AG10803 (cell line): Measurements from ENCODE around the gene CLASRP.

Source experiments
- DNase-seq: peaks from one replicate; pipeline ENCODE4 v3.0.0; 2010; ENCODE audit warnings: low read depth
- H3K4me3 ChIP-seq: 2 replicates; pipeline ENCODE4 v1.5.1; 2011; ENCODE audit warnings: mild to moderate bottlenecking, low read length, control low read depth
- CTCF ChIP-seq: conservative IDR thresholded peaks from 2 replicates; pipeline ENCODE4 v1.5.1; 2011; ENCODE audit warnings: mild to moderate bottlenecking, low read length, control low read depth, inconsistent platforms

CLASRP gene

GRCh38 chr19:45071545-45071938 is 32.7 kb downstream of the CLASRP start:
- no peak for DNase-seq
- H3K4me3 ChIP-seq = no peak overlapping the region
- no peak for TF ChIP-seq CTCF

DNA sequence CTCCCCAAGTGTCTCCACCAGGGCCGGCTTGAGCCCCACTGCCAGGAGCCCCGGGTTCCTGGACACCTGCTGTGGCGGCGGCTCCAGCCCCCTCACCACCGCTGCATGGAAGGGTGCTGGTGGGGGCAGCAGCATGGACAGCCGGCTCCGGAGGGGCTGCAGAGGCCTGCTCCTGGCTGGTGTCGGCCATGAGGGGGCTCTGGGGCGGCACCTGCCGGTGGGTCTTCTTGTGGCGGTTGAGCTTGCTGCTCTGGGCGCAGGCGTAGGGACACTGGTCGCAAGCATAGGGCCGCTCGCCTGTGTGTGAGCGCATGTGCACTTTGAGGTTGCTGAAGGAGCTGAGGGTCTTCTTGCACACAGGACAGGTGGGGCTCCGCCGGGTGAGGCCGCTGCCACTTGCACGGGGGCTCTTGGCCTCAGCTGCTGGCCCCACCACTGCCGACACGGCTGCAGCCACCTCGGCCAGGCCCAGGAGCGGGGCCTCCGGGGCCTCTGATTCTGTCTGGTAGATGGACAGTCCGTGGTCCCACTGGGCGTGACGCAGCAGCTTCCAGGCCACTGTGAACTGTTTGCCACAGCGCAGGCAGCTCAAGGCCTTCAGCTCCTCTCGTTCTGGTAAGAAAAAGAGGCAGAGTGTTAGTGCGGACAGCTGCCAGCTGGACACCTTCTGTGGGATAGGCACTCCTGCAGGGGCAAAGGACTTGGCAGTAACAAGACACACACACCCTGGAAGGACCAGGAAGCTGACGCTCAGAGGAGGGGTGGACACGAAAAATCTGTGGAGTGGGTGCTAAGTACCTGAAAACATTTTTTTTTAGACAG is 33.3 kb downstream of the CLASRP start:
- TF ChIP-seq CTCF = no peak
- DNase-seq = no peak

GRCh38 chr19:45074744-45075300 is 36.0 kb downstream of the CLASRP start:
- peak overlapping the region; percentile 27 for H3K4me3 ChIP-seq
- no peak for TF ChIP-seq CTCF
- DNase-seq = no peak

More for the DNA sequence above, 33.3 kb downstream of the CLASRP start:
- no peak overlapping the region for H3K4me3 ChIP-seq

DNA sequence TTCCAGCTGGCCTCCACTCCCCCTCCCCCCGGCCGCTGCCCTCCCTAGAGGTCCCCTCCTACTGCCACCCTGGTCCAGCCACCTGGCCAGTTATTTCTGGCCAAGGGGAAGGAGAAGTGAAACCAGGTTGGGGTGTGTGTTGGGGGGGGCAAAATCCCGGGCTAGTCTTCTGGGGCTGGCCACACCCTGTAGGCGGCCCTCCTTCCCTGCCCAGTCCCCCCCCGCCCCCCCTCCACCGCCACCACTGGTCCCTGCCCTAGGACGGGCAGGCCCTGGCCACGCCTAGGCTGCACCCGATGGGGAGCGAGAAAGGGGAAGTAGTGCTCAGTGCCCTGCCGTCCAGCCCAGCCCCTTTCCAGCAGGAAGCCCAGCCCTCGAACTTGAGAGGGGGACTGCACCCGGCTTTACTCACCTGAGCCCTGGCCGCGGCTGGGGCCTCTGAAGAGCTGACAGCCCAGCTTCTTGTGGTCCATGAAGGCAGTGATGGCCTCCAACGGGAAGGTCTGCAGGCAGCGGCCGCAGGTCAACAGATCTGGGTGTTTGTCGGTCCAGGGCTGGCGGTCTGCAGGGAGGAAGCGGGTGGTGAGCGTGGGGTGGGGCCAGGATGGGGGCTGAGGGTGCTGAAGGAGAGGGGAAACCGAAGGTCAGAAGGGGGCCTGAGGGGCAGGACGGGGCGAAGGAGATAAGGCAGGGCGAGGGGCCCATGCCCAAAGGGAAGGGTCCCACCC is 36.6 kb downstream of the CLASRP start:
- H3K4me3 ChIP-seq = peak overlapping the region; percentile 53
- no peak for TF ChIP-seq CTCF
- peak; percentile 33 for DNase-seq

DNA sequence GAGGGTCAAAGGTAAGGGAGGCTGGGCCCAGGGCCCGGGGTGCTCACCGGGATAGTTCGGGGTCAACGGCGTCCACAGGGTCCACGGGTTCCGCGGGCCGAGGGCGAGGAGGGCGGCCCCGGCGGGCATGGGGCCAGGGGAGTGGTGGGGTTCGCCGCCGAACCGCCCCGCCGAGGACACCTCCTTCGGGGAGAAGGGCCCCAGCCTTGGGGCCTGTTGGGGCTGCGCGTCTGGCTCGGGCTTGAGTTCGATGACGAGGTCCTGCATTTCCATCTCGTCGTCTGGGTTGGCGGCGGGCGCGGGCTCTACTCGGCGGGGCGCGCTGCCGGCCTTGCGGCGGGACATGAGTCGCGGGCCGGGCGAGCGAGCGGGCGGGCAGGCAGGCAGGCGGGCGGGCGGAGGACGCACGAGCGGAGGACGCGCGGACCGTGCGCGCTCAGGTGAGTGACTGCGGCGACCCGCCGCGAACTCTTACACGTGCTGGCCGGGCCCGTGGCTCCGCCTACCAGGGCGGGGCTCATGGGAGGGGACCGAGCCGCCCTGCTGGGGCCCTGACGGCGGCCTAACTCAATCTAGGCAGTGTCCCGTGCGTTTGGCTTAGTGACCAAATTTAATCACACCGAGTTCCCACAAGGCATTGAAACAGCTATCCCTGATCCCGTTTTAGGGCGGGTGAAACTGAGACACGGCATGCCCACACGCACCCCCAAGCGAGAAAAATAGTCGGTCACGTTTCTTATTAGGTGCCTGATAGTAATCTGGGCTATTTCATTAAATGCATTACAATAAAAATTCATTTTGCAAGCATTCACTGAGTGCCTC is 37.4 kb downstream of the CLASRP start, which contains the start of gene ZNF296:
TSS of gene ZNF296 (minus strand) at position 450 of the 822 bp plus-strand sequence. CDS start at position 345, 105 bp downstream.
- TF ChIP-seq CTCF = no peak
- no peak for DNase-seq
- peak within 1 kb of the TSS; percentile 53 for H3K4me3 ChIP-seq

DNA sequence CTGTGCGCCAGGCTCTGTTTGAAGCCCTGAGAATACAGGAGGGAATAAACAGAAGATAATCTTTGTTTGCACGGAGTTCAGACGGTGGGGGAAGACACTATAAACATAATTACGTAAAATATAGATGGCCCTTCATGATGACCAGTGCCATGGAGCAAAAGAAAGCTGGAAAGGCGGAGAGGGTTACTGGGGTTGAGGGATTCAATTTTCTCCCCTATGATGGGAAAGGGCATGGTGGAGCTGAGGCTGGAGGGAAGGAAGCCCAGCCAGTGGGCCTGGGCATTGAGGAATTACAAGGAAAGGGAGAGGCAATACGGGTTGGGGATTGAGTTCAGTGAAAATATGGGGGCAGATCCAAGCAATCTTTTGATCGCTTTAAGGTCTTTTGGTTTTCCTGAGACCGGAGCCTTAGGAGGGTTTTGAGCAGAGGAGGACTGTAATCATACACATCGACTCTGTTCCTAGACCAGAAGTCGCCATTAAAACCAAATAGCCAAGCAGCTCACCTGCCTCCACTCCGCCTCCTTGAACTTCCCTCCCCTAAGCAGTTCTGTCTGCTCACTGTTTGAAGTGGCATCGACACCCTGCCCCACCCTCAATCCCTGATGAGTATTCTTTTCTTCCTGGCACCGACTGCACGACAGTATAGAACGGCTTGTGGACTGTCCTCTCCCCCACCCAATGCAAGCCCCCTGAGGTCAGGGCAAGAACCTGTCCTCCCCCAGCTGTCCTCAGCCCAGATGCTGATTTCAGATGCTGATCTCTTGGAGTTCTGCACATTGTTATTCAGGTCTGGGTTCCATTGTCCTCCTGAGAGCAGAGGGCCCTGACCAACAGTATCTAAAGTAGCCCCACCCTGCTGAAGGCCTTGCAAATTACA is 38.2 kb downstream of the CLASRP start:
- H3K4me3 ChIP-seq = peak overlapping the region; percentile 53; the same call in 1 of the 2 replicates
- no peak for DNase-seq
- TF ChIP-seq CTCF = no peak
